HG02840 (cell line): ENCODE data around the gene MPRIP.

Experiments used
- ATAC-seq: cut with Tn5 transposase; IDR thresholded peaks from one replicate; pipeline ENCODE4 v1.9.1; 2021; ENCODE audit warnings: mild to moderate bottlenecking, moderate library complexity, moderate number of reproducible peaks; ENCODE audit not compliant: unreplicated experiment, low FRiP score

Gene MPRIP

GRCh38 chr17:17200311-17200710 lies 158.1 kb downstream of the MPRIP start:
- ATAC-seq, result no peak

GRCh38 chr17:17200831-17201230 lies 158.6 kb downstream of the MPRIP start:
- no peak for ATAC-seq

DNA sequence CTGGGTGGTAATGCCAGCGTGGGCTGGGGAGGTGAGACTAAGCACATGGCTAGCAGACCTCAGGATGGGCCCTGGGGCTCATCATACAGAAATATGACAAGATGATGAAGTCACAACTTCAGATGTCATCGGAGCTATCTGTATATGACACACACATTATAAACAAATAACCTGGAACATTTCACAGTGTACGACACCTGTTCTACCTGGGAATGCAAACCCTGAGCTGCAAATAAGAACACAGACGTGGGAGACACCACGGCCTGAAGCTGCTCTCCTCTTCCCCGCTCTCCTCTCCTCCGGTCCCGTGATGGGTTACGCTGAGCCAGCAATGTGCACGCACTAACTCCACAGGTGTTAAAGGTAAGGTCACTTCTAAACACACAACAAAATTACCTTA lies 159.0 kb downstream of the MPRIP start:
- no peak for ATAC-seq

GRCh38 chr17:17201907-17202306 lies 159.7 kb downstream of the MPRIP start:
- no peak for ATAC-seq

DNA sequence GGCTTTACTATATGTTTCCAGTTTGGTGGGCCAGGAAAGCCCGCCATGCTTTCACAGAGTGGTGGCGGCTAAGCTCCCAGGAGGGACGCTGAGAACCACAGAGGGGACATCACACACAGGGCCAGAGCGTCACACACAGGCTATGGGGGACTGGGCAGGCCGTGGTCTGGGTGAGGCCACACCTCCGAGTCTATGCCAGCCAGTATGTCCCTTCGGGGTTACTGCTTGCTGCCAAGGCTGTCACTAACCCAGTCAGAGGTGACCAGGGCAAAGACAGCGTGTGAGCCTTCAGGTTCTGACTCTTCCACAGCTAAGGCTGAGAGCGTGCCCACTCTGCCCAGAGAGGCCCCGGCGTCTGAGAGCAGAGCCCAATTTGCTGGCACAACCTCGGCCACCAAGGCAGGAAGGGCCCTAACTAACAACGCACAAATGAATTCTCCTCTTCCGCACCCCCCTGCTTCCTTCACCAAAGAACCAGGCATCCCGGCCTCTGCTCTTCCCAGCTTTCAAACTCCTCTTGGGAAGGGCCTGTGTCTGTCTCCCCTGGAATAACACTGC lies 161.0 kb downstream of the MPRIP start:
- no peak for ATAC-seq

DNA sequence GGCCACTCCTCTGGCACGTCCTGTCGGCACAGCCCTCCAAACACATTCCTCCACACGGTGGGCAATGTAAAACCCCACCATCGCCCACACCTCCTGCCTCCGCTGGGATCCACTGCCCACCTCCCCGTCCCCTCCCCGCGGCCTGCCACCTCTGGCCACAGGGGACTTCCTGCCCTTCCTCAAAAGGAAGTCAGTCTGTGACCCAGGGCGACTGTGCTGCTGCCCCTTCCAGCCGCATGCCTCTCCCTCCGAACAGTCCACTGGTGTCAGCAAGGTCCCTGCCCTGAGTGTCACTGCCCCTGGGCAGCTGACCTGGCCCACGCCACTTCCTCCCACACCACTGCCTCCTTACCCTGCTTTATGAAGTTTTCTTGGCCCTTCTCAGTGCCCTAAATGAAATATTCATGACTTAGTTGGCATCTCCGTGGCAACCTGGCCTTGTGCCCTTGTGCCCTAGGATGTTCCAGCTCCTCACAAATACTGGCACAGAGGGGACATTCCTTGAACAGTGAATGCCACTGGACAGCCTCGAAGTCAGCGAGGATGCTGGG lies 161.9 kb downstream of the MPRIP start:
- no peak for ATAC-seq

- ATAC-seq, result no peak
Measured at GRCh38 chr17:17204635-17205231, 162.5 kb downstream of the MPRIP start.

DNA sequence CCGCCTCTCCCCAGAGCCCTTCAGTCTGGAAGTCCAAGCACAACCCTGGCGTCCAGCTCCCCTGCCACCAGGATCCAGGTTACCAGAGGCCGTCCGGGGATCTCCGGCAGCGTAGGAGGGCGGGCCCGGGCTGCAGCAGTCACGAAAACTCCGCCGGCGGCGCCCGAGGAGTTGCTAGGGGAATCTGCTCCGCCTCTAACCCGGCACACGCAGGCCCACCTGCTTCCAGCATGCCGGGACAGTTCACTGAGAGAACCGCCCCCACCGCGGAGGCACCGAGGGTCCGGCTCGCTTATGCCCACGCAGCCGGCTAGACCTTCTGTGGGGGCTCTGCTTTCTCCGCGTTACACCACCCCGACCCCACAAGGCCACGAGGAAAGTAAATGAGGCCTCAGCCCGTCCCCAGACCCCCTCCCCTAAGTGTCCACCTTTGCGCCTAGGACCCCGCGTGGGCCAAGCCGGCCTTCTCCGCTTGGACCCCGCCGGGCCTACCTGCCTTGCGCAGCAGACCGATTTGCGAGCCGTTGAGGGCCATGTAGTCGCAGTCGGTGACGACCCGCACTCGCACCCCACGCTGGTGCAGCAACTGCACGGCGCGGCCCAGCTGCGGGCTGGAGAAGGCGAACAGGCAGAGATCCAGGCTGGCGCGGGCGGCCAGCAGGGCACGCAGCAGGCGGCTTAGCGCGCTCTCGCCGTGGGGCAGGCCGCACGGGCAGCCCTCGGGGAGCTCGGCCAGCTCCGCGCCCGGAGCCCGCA lies 163.3 kb downstream of the MPRIP start:
- ATAC-seq, result peak; percentile 28

DNA sequence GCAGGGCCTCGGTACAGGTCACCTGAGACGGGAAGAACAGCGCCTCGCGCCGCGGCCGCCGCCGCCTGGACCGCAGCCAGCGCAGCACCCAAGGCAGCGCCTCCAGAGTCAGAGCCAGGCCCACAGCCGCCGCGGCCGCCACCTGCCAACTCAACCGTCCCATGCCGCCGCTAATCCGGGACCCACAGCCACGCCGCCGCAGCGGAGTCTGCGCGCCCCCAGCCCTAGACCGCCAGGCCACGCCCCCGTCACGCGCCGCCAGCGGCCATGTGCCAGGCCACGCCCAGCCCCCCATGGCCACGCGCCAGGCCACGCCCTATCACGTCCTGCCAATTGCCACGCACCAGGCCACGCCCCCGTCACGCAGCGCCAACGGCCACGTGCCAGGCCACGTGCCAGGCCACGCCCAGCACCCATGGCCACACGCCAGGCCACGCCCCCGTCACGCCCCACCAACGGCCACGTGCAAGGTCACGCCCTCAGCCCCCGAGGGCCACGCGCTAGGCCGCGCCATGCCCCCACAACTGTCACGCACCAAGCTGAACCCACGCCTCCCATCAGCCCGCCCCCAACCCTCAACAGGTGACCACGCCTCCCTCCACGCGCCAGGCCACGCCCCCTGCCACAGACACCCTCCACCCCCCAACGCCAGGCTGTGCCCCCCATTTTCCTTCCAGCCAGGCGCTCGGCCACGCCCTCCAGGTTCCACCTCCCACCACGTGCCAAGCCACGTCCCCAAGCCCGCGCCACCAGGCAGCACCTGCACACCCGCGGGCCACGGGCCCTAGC lies 164.1 kb downstream of the MPRIP start, which contains the start of gene PLD6:
PLD6 (minus strand) TSS at position 210 of the 789 bp plus-strand sequence; CDS start at position 163, 47 bp downstream.
- ATAC-seq, result peak; percentile 59

DNA sequence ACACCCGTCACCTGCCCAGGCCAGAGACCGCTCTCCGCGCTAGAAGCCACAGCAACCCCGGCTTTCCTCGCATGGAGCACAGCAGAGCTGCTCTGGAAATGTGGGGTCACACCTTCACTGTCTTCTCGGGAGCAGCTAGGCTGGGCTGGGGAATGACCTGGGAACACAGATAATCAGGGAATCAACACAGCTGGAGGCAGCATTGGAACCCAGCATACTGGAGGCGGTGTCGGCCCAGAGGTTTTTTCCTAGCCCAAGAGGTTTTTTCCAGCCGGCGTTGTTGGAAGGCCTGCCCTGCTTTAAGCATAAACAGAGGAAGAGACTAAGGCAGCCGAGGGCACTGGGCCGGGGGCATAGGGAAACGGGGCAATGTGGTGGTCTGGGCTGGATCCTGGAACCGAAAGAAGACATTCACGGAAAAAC lies 164.7 kb downstream of the MPRIP start:
- ATAC-seq, result no peak

DNA sequence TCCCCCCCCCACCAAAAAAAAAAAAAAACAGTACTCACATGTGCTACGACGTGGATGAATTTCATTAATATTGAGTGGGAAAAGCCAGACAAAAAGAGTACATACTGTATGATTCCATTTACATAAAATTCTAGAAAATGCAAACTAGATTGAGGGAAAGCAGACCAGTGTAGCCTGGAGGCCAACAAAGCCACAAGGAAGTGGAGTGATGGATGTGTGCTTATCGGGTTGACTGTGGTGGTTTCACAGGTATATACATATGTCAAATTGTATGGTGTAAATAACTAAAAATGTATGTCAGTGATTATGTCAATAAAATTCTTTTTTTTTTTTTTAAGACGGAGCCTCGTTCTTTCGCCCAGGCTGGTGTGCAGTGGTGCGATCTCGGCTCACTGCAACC lies 165.7 kb downstream of the MPRIP start:
- no peak for ATAC-seq

- ATAC-seq, result no peak
Measured at GRCh38 chr17:17213775-17214174, 171.5 kb downstream of the MPRIP start.

GRCh38 chr17:17214646-17215436 lies 172.6 kb downstream of the MPRIP start:
- ATAC-seq, result no peak

- no peak for ATAC-seq
Measured at GRCh38 chr17:17215575-17215974, 173.3 kb downstream of the MPRIP start.

DNA sequence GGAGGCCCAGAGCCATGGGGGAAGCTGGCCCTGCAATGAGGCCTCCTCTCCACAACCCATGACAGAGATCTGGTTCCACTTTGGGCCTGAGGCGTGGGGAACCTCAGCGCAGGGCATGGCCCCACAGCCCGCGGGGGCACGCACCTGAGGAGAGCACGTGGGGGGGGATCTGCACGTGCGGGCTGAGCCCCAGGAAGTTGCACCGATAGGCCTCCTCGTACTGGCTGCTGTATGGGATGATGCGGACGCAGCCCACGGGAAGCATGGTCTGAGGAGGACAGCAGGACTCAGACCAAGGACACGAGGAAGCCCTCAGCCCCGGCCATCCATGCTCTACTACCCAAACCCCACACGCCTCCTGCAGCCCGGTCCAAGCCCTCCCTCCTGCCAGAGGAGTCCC lies 174.0 kb downstream of the MPRIP start:
- ATAC-seq, result no peak

DNA sequence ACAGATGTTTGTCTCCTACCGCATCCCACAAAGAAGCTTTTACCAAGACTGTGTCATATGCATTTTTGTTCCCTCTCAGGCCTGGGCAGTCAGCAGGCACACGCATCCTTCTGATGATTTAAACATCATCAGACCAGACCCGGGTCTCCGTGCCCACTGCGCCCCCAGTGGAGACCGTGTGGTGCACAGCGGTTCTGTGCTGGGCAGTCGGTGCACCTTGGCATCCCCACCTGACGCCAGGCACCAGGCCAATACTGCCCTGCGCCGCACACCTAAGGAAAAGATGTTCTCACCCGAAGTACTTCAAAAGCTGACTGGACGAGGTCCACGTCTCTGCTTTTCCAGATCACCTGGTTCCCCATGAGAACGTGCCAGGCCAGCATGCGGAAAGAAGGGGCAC lies 174.5 kb downstream of the MPRIP start:
- ATAC-seq, result no peak

GRCh38 chr17:17217995-17218394 lies 175.7 kb downstream of the MPRIP start:
- no peak for ATAC-seq

DNA sequence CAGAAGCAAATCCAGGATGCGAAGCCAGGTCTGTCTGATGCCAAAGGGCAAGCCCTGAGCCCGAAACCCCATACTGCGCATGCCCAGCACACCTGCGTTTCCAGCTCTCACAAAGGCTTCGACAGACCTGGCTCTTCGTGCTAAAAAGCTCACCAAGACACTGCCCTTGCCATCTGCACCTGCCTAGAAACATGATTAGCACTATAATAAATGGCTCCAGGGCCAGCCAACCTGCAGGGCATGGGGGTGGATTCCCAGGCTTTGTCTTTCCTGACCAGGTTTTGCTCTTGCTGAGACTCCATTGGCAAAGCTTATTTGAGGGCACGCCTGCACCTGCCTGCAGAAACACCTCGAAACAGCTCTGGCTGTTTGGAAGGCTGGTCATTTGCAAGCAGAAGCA lies 178.3 kb downstream of the MPRIP start:
- no peak for ATAC-seq

- no peak for ATAC-seq
Measured at GRCh38 chr17:17221329-17221728, 179.1 kb downstream of the MPRIP start.

- no peak for ATAC-seq
Measured at GRCh38 chr17:17223736-17224135, 181.5 kb downstream of the MPRIP start.
